ENCODE results near the gene IQCK.
"Not testable (repeated sequence)": the region's sequence is repeated elsewhere in the genome, so short reads cannot be mapped to it uniquely, and the experiment has no call there.

The IQCK gene

DNA sequence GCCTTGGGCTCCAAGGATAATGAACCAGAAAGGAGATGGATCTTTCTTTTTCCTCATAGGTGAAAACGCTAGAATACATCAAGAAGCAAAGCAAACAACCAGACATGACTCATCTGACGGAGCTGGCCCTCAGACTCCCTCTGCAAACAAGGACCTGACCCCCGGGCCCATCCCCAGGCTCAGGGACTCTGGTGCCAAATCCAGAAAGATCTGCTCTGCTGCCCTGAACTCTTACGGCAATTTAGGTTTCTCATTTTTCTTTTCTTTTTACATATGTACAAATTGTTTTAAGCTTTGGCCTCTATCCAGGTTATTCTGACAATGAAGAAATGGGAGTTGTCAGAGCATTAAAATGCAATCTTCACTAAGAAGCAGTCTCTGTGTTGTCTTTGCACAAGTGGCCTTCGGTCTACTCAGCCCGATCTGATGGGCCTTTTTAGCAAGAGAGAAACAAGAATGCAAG lies 17.7 kb upstream of the IQCK start:
- DNase-seq = no peak

DNA sequence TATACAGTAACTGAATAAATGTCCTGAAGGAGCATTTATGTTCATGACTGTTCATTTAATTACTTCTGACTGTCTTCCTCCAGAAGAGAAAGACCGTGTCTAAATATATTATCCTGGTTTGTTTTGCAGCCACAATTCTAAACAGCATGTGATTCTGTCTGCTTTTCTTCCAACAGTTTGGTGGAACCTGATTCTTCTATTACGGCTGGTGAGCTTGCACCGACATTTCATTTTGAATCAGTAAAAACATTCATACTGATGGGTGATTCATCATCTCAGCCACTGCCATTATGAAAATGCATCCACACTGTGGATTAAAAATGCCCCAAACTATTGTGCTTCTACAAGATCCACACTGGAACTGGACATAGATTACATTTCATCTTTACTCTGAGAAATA lies 17.0 kb upstream of the IQCK start:
- DNase-seq = no peak

DNA sequence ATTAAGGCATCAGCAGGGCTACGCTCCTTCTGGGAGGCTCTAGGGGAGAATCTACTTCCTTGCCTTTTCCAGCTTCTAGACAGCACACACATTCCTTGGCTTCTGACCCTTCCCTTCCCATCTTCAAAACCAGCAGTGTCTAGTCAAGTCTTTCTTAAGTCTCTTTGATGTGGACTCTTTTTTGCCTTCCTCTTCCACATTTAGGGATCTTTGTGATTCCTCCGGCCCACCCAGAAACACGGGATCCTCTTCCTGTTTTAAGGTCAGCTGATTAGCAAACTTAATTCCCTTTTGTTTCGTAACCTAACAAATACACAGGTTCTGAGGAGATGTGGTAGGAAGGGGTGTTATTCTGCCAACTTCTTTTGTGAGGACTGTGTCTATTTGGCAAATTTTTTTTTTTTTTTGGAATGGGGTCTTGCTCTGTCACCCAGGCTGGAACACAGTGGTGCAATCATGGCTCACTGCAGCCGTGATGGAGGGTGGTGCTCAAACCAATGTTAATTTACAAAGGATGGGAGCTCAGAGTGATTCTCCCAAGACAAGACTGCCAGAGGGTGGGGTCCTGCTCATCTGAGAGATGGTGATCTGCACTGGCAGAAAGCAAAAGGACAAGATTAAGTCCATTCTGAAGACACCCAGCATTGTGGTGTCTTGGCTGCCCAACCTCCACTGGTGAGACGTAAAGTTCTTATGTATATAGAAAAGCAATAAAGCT lies 14.7 kb upstream of the IQCK start:
- DNase-seq = no peak

DNA sequence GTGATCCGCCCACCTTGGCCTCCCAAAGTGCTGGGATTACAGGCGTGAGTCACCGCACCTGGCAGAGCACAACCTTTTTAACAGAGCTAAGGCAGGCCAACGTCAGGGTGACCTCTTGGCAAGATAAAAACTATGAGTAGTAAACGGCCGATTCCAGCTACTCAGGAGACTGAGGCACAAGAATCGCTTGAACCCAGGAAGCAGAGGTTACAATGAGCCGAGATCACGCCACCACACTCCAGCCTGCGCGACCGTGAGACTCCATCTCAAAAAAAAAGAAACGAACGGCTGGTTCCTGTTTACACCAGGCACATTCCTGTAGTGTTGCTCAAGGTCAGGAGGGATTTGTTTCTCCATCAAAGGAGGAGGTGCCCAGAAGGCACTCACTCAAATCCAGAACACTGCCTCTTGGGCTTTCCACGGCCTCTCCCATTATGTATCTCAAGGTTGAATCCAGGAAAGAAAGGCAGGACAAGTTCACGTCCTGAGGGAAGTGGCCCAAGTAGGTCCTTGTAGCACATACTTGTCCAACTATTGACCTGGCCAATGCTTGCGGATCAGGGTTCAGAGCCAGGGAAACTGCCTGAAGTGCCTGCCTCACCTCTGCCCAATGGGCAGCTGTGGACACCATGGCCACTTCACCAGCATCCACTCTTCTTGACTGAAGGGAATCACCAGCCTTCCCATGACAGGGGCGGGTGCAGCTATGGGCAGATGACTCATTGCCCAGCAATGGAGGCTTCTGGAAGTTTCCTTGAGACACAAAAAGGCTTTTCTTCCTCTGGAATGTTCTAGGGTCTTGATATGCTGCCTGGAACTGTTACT lies 13.5 kb upstream of the IQCK start:
- no peak for DNase-seq

DNA sequence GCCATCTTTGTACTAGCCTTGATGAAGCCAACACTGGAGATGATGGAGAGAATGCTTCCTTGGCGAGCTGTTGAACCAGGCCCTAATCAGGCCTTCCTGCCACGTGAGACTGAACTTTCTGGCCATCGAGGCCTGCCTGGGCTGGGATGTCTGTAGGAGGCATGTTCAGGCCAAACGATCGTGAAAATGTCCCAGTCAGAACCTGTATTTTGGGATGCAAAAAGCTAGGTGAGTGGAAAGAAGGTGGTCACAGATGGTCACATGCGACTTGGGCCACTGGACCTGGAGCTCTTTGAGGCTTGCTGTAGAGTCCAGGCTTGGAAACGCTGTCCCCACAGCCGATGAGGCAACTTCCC lies 12.9 kb upstream of the IQCK start:
- no peak for DNase-seq

DNA sequence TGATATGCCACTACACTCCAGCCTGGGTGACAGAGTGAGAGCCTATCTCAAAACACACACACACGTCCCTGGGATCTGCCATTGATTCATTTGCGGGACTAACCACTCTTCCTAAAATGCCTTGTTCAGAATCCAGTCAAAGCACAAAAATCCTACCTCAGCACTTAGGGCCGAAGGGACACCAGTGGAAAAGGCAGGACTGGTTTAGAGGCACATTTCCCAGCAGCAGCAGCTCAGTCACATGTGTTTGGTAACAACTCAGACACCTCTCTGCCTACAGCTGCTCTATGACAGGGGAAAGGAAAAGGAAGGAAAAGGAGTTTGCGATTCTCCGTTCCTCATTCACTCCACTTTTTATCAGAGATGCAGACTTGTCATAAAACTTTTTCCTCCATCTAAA lies 12.2 kb upstream of the IQCK start:
- DNase-seq = no peak

DNA sequence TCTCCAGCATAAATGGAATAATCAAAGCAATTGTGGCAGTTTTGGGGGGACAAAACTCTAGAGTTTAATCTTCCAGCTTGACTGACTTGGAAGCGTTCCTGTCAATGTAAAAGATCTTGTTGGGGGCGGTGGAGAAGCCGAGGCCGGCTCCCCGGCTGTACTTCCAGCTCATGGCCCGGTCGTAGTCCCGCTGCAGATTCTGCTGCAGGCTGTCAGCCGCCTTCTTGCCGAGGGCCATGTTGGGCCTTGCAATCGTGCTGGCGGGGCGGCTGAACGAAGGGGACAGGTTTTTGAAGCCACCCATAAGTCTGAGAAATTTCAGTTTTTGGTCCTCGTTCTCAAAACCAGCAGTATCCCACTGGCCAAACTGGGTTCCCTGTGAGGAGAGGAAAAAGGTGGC lies 11.2 kb upstream of the IQCK start:
- no peak for DNase-seq

DNA sequence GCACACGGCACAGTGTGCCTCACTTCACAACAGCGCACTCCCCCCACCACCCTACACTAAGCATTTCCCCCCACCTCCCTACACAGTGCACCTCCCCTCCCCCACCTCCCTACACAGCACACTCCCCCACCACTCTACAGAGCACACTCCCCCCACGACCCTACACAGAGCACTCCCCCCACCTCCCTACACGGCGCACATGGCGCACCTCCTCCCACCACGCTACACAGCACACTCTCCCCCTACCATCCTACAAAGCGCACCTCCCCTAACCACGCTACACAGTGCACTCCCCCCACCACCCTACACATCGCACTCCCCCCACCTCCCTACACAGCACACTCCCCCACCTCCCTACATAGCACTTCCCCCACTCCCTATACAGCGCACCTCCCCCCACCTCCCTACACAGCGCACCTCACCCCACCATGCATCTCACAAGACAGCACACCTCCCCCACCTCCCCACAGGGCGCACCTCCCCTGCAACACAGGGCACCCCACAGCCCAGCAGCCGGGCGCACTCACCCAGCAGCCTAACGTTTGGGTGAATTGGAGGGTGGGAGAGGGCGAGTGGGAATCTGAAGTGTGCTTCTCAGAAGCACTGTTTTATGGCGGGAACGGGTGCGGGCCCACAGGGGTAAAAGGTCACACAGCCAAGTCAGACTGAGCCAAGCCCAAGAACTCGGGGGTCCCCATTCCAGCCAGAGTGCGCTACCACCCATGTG lies 10.3 kb upstream of the IQCK start:
- no peak for DNase-seq

DNA sequence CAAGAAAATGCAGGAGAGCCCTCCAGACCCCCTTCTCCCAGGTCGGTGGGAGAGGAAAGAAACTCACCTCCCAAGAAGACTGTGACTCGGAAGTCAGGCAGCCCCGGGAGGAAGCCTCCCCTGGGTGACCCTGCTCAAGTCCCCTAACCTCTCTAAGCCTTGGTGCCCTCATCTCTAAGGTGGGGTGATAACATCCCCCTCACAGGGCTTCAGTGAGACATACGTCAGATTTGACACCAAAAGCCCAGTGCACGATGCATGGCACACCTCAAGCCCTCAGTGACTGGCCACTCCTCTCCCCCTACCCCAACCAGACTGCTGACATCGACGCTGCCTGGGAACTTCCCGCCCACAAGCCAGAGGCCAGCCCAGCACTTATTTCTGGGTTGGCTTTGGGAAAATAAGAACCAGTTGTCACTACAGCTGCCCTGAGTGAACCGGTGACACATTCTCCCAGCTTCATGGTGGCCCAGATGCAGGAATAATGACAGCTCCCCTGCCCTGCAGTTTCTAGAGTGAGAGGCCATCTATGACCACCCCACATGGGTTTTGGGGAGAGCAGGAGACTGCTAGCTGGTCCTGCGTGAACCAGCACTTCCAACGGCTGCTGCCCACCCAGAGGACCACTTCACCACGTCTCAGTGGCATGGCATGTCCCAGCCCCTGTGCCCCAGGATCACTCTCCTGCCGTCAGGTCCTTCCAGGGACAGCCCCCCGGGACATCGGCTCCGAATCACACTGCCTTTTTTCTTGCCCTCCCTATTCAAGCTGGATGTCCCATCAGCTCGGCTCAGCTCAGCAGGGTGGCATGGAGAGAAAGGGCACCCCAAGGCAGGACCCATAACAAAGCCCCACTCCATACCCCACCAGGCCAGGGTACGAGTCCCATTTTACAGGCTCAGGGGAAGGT lies 9.5 kb upstream of the IQCK start:
- DNase-seq = no peak

DNA sequence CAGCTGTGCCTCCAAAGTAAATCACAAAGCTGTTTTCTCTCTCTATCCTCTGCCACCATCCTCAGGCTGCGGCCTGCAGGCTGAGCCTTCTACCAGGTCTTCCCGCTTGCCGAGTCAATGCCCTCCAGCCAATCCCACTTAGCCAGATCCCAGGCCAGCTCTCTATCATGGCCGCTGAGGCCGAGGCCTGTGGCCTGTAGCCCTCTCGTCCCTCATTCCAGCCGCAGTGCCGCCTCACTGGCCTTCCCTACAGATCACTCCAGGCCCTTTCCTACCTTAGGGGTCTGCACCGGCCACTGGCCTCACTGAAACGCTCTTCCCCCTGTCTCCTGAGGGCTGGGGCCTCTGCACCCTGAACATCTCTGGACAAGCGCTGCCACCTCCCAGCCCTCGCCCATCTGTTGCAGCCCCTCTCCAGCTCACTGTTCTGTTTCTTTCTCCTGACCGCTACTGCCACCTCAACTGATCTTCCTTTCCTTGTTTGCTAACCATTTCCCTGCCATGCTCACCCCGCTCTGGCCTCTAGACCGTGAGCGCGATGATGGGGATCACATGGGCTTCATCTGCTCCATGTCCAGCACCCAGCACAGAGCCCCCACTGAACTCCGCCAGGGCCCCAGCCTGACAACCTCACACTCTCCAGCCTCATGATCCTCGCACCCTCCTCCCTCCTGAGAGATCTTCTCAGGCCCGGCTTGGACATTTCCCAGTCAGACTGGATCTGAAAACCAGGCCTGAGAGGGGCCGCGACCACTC lies 8.5 kb upstream of the IQCK start:
- no peak for DNase-seq

DNA sequence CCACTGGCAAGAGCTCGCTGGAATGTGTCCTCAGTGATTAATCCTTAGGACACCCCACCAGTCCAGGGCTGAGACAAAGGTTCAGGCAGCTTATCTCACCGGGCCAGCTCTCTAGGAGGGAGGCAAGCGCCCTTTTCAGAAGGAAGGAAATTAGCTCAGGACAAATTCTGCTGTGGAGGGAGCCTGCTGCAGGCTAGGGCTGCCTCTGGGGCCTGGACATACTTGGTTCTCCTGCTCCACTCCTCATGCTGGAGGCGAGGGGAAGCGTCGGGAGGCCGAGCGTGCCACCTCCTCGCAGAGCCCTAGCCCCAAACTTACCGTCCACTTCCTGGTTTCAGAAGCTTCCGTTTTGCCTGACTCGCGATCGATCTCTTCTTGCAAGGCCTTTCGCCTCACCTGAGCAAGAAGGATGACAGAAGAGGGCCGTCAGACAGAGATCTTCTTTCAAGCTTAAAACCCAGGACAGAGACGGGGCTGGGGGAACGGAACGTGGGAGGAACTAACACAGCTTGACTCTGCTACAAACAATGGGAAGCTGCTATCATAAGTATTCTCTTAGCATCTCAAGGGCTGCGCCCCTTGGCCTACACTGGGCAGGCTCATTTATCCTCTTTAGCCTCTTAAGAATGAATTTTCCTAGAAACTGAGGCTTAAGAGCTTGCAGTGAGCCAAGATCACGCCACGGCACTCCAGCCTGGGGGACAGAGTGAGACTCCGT lies 7.7 kb upstream of the IQCK start:
- DNase-seq = no peak

DNA sequence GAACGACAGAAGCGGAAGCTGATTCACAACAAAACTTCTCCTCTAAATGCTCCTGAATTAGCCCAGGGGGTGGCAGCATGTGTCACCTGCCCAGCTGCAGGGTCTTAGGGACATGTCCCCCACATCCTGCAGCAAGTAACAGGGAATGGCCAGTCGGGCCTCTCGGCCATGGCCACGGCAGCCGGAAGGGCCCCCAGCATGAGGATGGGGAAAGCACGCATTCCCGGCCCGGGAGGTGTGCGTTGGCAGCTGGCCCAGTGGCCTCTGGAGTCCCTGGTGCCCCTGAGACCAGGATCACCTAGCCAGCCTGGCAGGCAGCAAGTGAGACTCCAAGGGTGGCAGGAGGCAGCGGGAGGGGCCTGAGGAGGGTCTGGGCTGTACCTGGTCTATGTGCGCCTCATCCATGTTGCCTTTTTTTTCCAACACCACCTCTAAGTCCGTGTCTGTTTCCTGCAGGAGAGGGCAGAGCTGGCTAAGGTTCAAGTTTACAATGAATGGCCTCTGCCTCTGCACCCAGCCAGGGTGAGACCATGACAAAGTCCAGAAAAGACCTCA lies 7.0 kb upstream of the IQCK start:
- no peak for DNase-seq

DNA sequence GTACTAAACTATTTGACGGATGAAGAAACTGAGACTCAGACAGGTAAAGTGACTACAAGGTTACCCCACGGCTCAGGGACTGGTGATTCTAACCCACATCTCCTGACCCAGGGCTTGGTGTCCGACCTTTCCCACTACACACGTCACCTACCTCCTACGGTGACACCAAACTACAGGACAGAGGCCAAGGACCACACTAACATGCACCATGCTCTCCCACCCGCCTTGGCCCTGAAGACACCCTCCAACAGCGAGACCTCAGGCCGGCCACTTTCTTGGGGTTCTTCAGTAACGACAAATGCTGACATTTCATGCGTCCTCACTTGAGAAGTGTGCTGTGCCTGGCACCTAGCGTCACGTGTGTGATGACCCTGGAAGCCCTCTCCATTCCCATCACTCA lies 6.4 kb upstream of the IQCK start:
- DNase-seq = no peak

DNA sequence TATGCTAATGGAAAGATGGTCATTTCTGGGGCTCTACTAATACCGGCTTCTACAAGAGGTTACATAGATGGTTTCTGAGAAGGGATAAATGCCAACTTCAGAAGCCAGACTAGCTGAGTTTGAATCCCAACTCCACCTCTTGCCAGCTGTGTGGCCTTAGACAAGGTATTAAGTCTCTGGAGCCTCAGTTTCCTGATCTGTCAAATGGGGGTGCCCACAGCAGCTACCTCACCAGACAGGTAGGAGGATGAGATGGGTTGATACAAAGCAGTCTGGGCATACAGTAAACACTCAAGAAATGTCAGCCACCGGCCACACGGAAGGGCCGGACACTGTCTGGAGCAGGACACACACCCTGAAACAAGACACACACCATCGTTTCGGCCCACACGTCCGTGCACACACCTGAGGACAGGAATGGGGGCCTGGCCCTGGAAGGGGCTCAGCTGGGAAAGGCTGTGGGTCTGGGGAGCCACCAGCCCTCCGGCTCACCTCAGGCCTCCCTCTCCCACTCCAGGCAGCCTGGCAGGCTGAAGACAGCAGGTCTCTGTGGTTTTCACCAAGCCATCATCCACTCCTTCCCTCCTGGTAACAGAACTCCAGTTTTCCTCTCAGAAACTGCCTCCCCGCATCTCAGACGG lies 5.5 kb upstream of the IQCK start:
- no peak for DNase-seq

DNA sequence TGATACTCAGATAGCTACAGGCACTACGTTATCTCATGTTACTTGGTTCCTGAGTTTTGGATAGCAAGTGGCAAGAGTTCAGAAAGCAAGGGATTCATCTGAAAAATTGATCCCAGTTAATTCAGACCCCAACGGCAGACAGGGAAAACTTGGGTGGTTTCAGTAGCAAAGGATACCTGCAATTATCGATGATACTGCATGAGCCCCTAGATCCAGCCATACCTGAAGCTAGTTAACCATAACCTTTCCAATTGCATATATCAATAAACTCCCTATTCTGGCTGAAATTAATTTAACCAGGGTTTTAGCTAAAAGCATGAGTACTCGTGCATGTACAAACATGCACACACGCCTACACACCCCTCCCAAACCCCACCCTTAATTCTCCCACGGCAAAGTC lies 4.4 kb upstream of the IQCK start:
- DNase-seq = no peak

DNA sequence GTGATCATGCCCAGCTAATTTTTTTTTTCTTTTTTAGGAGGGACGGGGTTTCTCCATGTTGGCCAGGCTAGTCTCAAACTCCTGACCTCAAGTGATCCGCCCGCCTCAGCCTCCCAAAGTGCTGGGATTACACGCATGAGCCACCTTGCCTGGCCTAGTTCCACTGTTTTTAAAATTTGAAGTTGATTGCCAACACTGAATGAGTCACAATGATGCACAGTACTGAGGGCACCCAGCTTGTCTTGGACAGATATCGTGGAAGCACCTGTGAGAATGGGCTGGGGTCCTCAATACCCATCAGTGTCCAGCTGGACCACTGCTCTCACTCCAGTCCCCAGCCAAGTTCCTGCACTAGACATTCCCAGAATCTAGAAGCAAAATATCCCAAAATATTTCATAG lies 2.5 kb upstream of the IQCK start:
- DNase-seq = no peak

DNA sequence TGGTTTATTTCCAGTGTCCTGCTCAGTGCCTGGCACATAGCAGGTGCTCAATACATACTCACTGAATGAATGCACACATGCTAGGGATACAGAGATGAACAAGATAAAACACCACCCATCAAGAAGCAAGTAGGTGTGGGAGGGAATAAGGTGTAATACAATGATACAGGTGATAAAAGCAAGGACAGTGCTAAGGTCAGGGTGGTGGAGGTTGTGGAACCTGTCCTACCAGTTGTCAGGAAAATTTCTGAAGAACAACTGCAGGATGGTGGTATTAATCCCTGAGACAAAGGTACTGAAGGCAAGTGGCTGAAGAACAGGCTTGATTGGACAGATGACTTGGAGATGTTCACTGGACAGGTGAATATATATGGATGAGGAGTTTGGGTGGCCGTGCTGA lies 1.9 kb upstream of the IQCK start:
- no peak for DNase-seq

DNA sequence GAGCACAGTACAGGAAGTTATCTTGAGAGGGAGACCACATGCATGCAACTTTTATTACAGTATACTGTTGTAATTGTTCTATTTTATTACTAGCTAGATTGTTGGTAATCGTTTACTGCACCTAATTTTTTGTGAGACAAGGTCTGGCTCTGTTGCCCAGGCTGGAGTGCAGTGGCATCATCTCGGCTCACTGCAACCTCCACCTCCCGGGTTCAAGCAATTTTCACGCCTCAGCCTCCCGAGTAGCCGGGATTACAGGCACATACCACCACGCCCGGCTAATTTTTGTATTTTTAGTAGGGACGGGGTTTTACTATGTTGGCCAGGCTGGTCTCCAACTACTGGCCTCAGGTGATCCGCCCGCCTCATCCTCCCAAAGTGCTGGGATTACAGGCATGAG lies 1.3 kb upstream of the IQCK start:
- DNase-seq = not testable (repeated sequence)

DNA sequence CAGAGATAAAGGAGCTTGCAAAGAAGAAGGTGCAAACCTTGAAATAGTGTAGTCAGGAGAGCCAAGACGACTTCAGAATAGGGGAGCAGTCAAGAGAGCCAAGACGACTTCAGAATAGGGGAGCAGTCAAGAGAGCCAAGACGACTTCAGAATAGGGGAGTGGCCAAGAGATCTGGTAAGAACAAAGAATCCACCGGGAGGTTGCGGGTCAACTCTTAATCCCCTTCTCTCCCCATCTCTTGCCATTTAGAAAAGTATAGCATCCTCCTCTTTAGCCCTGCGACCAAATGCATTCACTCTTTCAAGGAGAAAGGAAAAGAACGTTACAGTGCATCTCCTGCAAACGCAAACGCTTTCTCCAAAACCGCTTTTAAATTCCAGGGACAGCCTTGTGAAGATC lies 757 bp upstream of the IQCK start:
- no peak for DNase-seq

DNA sequence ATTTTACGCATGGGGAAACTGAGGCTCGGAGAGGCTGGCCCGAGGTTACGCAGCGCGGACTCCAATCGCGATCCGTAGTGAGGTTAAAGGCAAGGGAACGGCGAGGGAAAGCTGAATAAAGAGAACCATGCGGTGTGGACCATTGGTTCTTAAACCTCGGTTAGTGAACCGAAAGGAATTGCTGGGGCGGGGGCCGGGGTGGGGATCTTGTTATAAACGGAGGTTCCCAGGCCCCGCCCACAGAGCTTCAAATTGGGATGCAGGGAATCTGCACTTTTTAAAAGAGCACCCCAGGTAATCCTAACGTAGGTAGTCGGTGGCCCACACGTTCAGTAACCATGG lies 524 bp downstream of the IQCK start:
- DNase-seq = no peak
